Heart left ventricle (tissue), 16 donors: ENCODE results near the gene PRM2. TPM values are rescaled to one million over a fixed set of nuclear protein-coding genes. Genes with fewer than 3 reads are reported as not detected.

Experiments
- ATAC-seq, 4 donors: fragments of 200-7000 bp; cut with Tn5 transposase; one replicate each; pipeline ENCODE4 v1.9.1; 2020 to 2022; ENCODE audit warnings: moderate library complexity in 4 of 4, mild to moderate bottlenecking in 3 of 4, moderate number of reproducible peaks in 1 of 4
- DNase-seq, 5 donors: peaks; one replicate each; pipeline ENCODE4 v3.0.0-alpha.2; 2020
- H3K27ac ChIP-seq, 12 donors: fragments of 200-600 bp; sonication (generic) in 4 of 12; one replicate each; pipeline versions ENCODE4 v1.5.0 to v1.8.0; 2016 to 2022; ENCODE audit warnings: mild to moderate bottlenecking in 2 of 12
- H3K27me3 ChIP-seq, 9 donors: fragments of 200-600 bp; sonication (generic) in 2 of 9; one replicate each; pipeline versions ENCODE4 v1.5.1 to v1.8.0; 2016 to 2022; ENCODE audit warnings: mild to moderate bottlenecking in 3 of 9
- H3K36me3 ChIP-seq, 9 donors: fragments of 200-600 bp; sonication (generic) in 2 of 9; one replicate each; pipeline versions ENCODE4 v1.5.0 to v1.8.0; 2018 to 2022; ENCODE audit warnings: mild to moderate bottlenecking in 2 of 9
- H3K4me1 ChIP-seq, 12 donors: fragments of 200-600 bp; sonication (generic) in 4 of 12; one replicate each; pipeline versions ENCODE4 v1.5.0 to v1.8.0; 2016 to 2022; ENCODE audit warnings: mild to moderate bottlenecking in 3 of 12
- H3K4me3 ChIP-seq, 12 donors: fragments of 200-600 bp; sonication (generic) in 4 of 12; one replicate each; pipeline versions ENCODE4 v1.5.0 to v1.8.0; 2017 to 2022; ENCODE audit warnings: mild to moderate bottlenecking in 9 of 12, moderate library complexity in 4 of 12
- H3K9me3 ChIP-seq, 12 donors: fragments of 200-600 bp; sonication (generic) in 4 of 12; one replicate each; pipeline versions ENCODE4 v1.5.0 to v1.8.0; 2016 to 2022; ENCODE audit warnings: mild to moderate bottlenecking in 1 of 12
- POLR2A ChIP-seq, 2 donors: fragments of 450-650 bp; IDR thresholded peaks; one replicate each; pipeline ENCODE4 v1.6.1; 2017; ENCODE audit warnings: antibody characterized with exemption in 2 of 2, mild to moderate bottlenecking in 2 of 2, moderate library complexity in 2 of 2
- WGBS, 4 donors: extraction: QIAGEN DNeasy Blood & Tissue Kit in 2 of 4; methylation state at CpG; one replicate each; pipeline versions ENCODE4 v1.1.5 to v1.1.7; 2013 to 2018; 5-methylcytosine and 5-hydroxymethylcytosine counted together
- intact Hi-C, 10 donors: fragments of 100-400 bp; cut with DNase I; formaldehyde crosslinking; loops; one replicate each; pipeline versions ENCODE4 v1.11.1 to v1.14.2; 2022
- polyA plus RNA-seq, 2 donors: library from polyadenylated mRNA; stranded (reverse); fragments of 200-250 nt; gene quantifications; one replicate each; pipeline ENCODE4 v1.2.3, GENCODE V29; 2013
- total RNA-seq, 9 donors: library from RNA; depleted of rRNA in 2 of 9; stranded (reverse); fragments of >200 nt in 2 of 9; fragmentation: NEBNext Ultra II Directional in 3 of 9; extraction: Animal tissue kit (Norgen Biotek cat#: 25700) in 3 of 9; gene quantifications; one replicate each; pipeline versions ENCODE4 v1.1.0 to v1.2.4, GENCODE V29; 2016 to 2023
- TF ChIP-seq, protein P1 (sequence below), 12 donors: fragments of 200-600 bp; sonication (generic) in 4 of 12; IDR thresholded peaks; one replicate each; pipeline versions ENCODE4 v1.5.0 to v1.8.0; 2018 to 2022; ENCODE audit warnings: antibody characterized with exemption in 12 of 12, mild to moderate bottlenecking in 5 of 12
- donor health status: ischemic (EF 13 %, LVEDD 7.1; RV severe dilation, severe dysfunction).
- donor health status: healthy with polysubstance abuse.
- donor health status: DM: no; HTN: yes; CAD: no.
- donor health status: DM: no; HTN: no; CAD: no.
- donor health status: ischemic (EF 25% LVEDD 6.9; RV normal size, moderate dysfunction).
- donor health status: ischemic (EF 25% LVEDD 5.7; RV mildly dilated, moderate dysfunction).
- donor health status: healthy.
- donor health status: DM: yes; HTN: yes; CAD: no.
- donor health status: ischemic (EF 35%, LVEDD 5.7; RV mildly dilated, moderate dysfunction).
- donor health status: nonischemic (EF 11% LVEDD 7.7; RV severe dilation, severe dysfunction).
- donor health status: DM: yes; HTN: yes; CAD: no.
- donor health status: PGD.
- donor health status: ischemic (EF 29% LVEDD 5.4; RV normal size, mild dysfunction).
- donor health status: nonischemic (EF 23%, LVEDD 6.1; RV moderate dilation, normal function).

Gene PRM2
- total and polyA plus RNA-seq, 11 donors: not detected

- ATAC-seq (no peak), DNase-seq (no peak)
- TF ChIP-seq, protein P1, sequence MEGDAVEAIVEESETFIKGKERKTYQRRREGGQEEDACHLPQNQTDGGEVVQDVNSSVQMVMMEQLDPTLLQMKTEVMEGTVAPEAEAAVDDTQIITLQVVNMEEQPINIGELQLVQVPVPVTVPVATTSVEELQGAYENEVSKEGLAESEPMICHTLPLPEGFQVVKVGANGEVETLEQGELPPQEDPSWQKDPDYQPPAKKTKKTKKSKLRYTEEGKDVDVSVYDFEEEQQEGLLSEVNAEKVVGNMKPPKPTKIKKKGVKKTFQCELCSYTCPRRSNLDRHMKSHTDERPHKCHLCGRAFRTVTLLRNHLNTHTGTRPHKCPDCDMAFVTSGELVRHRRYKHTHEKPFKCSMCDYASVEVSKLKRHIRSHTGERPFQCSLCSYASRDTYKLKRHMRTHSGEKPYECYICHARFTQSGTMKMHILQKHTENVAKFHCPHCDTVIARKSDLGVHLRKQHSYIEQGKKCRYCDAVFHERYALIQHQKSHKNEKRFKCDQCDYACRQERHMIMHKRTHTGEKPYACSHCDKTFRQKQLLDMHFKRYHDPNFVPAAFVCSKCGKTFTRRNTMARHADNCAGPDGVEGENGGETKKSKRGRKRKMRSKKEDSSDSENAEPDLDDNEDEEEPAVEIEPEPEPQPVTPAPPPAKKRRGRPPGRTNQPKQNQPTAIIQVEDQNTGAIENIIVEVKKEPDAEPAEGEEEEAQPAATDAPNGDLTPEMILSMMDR (IDR thresholded peaks at IDR 0.05): no peak
- TF ChIP-seq POLR2A (IDR thresholded peaks at IDR 0.05): no peak
- H3K36me3 ChIP-seq: no peaks in the 10 kb centered on the region
- H3K4me3 ChIP-seq: no peak within 1 kb of the TSS
- no peaks in the 10 kb centered on the region for H3K27me3 ChIP-seq
- no peak within 1 kb of the TSS for H3K27ac ChIP-seq
- no peaks in the 10 kb centered on the region for H3K9me3 ChIP-seq
- no peaks in the 10 kb centered on the region for H3K4me1 ChIP-seq
- WGBS, 4 donors: 71 to 81% (median 74%) methylated on average over 26 to 30 of the region's 30 CpGs
- intact Hi-C loops: no loop called here
These were observed 3.2 kb downstream of the PRM2 start, which contains the start of gene PRM3 for GRCh38 chr16:11272921-11273720. TSS of gene PRM3 (minus strand) at chr16:11273629. CDS start at chr16:11273595, 34 bp downstream.

DNA sequence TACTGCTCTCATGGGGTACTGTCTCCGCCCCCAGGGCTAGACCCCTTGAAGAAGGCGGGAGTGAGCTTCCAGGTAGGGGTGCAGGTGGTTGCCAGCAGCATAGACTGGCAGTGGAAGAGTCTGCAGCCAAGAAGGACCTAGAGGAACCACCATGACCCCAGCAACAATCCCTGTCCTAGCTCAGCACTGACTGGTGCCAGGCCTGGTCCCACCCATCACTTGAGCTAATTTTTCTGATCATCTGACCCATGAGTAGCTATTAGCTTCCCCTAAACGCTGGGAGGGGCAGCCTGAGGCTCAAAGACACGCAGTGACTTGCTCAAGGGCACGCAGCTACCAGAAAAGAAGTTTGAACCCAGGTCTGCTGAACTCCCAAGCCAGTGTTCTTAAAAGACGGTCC, 3.8 kb downstream of the PRM2 start:
- TF ChIP-seq POLR2A (IDR thresholded peaks at IDR 0.05): no peak
- TF ChIP-seq, protein P1 (IDR thresholded peaks at IDR 0.05): no peak
- no peak for DNase-seq
- intact Hi-C loops: no loop called here
- H3K27ac ChIP-seq: no peak overlapping the region
- no peak for ATAC-seq
- WGBS, 4 donors: 90 to 92% (median 91%) methylated on average over 4 to 6 of the region's 6 CpGs
- H3K9me3 ChIP-seq: no peaks in the 10 kb centered on the region
- H3K36me3 ChIP-seq: no peaks in the 10 kb centered on the region
- no peak overlapping the region for H3K4me3 ChIP-seq
- no peaks in the 10 kb centered on the region for H3K27me3 ChIP-seq
- no peaks in the 10 kb centered on the region for H3K4me1 ChIP-seq

- DNase-seq (no peak), ATAC-seq (no peak)
- TF ChIP-seq, protein P1 (IDR thresholded peaks at IDR 0.05): no peak
- no peak for TF ChIP-seq POLR2A (IDR thresholded peaks at IDR 0.05)
- no peak overlapping the region for H3K4me3 ChIP-seq
- H3K27ac ChIP-seq: no peak overlapping the region
- no peaks in the 10 kb centered on the region for H3K9me3 ChIP-seq
- H3K27me3 ChIP-seq: no peaks in the 10 kb centered on the region
- H3K4me1 ChIP-seq: no peaks in the 10 kb centered on the region
- intact Hi-C loops: no loop called here
- 93 to 96% (median 96%) methylated on average over 10 of the region's 10 CpGs for WGBS, 4 donors
- no peaks in the 10 kb centered on the region for H3K36me3 ChIP-seq
These were observed 4.7 kb downstream of the PRM2 start for GRCh38 chr16:11271610-11272009.

DNA sequence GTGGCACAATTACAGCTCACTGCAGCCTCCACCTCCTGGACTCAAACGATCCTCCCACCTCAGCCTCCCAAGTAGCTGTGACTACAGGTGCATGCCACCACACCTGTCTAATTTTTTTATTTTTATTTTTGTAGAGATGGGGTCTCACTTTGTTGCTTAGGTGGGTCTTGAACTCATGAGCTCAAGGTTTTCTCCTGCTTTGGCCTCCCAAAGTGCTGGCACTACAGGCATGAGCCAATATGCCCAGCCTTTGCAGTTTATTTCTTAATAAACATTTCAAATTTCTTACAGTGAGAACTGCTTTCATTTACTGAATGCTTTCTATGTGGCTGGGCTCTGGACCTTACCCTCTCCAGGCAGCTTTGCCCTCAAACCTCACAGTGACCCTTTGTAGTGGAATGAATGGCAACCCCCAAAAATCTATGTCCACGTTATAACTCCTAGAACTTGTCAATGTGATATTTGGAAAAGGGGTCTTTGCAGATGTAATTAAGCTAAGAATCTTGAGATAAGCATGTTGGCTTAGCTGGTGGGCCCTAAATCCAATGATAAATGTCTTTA, 5.6 kb downstream of the PRM2 start:
- TF ChIP-seq POLR2A (IDR thresholded peaks at IDR 0.05): no peak
- TF ChIP-seq, protein P1 (IDR thresholded peaks at IDR 0.05): no peak
- H3K9me3 ChIP-seq: no peaks in the 10 kb centered on the region
- DNase-seq: no peak
- intact Hi-C loops: no loop called here
- no peak overlapping the region for H3K27ac ChIP-seq
- 93 to 98% (median 95%) methylated on average over 2 of the region's 2 CpGs for WGBS, 4 donors
- H3K4me1 ChIP-seq: no peaks in the 10 kb centered on the region
- ATAC-seq: no peak
- no peak overlapping the region for H3K4me3 ChIP-seq
- no peaks in the 10 kb centered on the region for H3K27me3 ChIP-seq
- no peaks in the 10 kb centered on the region for H3K36me3 ChIP-seq
